CD4-positive, alpha-beta T cell treated with Interleukin-2 at 100 ng/mL for 4 hours (primary cell): Measurements from ENCODE around the gene DEFB132.
"Not testable (repeated sequence)": the region's sequence is repeated elsewhere in the genome, so short reads cannot be mapped to it uniquely, and the experiment has no call there.

Source experiments
- DNase-seq: peaks from one replicate; pipeline ENCODE4 v3.0.0-alpha.2; 2020; ENCODE audit warnings: low spot score

The DEFB132 gene, protein sequence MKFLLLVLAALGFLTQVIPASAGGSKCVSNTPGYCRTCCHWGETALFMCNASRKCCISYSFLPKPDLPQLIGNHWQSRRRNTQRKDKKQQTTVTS

DNA sequence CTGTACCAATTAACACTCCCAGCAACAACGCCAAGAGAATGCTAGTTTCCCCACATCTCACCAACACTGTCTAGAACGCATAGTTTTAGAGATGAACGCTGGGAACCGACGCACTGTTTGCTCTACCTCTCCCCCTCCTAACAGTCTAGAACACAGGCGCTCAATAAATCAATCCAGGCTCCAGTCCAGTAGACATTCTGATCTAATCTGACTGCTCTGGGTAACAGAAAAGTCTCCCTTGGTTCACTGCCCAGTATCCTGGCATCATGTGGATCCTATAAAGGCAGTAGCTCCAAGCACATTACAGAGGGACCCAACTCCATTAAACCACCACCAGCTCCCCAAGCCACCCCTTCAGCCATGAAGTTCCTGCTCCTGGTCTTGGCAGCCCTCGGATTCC lies at the start of gene DEFB132:
TSS of gene DEFB132 (plus strand) at position 306 of the 400 bp plus-strand sequence. CDS start at position 361, 55 bp downstream.
- DNase-seq: no peak

DNA sequence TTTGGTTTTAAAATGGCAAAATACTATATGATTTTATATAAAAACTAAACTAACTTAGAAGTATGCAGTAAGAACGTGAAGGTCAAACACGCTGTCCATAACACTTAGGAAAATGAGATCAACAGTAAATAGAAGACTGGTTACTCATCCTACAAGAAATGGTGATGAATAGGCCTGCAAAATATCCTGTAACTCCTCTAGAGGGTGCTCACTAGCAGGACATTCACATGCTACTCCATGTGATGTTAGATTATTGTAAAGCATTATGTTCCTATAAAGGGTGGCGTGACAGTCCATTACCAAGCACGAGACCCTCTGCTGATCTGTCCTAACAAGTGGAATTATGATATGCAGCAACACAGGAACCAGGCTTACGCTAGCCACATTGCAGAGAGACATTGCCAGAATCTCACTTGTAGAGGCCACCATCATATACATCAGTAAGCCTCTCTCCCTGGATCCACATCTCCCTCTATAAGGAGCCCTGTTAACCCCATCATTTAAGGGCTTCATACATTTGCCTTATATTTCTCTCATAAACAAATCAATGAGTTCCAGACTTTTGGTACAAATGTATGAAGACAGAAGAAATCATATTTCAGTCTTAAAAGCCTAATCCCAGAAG lies 48.5 kb upstream of the DEFB132 start:
- peak; percentile 54 for DNase-seq

DNA sequence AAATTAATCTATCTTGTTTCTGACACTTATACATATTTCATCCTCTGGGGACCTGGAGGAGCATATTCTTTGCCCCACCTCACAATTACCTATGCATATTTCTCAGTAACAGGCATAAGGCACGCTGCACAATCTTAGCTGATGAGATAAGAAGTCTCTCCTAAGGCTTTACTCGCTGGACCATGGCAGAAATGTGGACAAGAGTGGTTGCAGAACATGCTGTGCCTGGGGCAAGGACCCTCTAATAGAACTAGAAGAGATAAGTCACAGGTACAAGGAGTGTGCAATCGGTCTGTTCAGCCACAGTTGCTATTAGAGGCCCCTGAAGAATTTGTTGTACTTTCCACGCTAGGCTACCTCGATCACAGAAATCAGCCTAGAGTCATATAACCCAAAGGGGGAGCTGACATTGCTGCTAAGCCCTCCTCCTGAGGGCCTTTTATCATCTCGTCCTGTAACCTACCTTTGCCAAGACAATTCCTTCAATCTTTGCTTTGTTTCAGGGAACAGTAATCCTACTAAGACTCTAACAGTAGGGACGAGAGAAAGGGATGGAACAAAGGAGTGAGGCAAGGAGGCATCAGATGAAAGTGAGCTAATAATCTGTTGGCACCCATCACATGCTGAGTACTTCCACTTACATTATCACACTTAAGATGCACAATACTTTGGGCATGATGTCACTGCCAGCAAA lies 46.6 kb upstream of the DEFB132 start:
- no peak for DNase-seq

DNA sequence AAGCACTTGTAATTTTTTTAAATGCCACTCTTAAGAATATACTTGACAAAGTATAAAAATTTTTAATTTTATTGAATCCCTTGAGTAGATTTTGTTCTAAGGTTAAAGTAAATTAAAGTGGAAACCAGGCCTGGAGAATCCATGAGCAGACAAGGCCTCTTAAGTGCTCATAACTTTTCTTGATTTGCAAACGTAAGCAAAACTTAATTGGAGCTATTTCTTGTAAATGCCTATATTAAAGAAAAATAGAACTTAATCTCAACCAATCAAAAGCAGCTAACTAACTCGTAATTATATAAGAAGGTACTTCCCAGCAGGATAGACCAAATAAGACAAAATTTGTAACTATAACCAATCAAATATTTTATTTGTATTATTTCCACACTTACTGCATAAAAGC lies 43.1 kb upstream of the DEFB132 start:
- DNase-seq: no peak

DNA sequence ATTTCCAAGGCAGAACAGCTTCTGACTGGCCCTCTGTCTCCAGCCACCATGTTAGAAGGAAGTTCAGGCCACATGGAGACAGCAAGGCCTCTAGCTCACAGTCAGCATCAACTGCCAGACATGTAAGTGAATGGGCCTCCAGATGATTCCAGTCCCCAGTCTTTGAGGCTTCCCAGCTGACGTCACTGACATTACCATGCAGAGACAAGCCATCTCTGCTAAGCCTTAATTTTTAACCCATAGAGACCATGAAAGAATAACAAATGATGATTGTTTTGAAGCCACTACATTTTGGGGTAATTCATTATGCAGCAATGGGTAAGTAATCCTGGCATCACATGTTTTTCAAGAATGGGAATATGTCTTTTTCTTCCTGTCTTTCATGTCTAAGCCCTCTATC lies 41.7 kb upstream of the DEFB132 start:
- DNase-seq: no peak

DNA sequence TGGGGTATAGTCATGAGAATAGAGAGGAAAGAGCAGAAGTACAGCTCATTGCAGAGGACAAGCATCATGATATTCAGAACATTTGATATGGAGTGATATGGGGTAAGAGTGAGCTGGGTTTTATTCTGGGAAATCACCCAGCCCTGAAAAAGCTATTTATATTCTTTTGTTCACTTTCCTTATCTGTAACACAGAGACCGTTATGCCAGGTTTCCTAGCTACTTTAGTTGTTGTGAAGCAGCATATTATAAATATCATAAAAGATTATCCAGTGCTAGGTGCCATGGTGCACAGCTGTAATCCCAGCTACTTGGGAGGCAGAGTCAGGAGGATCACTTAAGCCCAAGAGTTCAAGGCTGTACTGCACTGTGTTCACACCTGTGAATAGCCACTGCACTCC lies 40.3 kb upstream of the DEFB132 start:
- no peak for DNase-seq

DNA sequence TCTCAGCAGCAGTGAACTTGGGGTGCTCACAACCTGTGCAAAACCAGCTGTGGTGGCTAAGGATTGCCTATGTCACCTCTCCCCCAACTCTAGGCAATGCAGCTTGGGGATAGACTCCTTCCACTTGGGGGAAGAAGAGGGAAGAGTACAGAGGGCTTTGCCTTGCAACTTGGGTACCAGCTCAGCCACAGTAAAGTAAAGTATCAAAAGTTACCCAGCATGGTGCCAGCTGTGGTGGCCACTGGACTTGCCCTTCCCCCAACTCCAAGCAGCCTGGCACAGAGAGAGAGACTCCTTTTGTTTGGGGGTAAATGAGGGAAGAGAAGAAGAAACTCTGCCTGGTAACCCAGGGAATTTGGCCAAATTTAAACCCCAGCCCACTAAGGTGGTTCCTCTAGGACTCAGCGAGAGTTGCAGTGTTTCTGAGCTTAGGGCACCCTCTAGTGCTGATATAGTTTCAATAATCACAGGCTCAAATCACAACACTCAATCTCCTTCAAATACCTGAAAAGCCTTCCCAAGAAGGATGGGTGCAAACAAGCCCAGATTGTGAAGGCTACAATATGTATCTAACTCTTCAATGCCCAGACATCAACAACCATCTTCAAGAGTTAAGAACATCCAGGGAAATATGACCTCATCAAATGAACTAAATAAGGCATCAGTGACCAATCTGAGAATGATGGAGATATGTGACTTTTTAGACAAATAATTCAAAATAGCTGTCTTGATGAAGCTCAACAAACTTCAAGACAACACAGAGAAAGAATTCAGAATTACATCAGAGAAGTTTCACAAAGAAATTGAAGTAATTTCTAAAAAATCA lies 38.0 kb upstream of the DEFB132 start:
- no peak for DNase-seq

DNA sequence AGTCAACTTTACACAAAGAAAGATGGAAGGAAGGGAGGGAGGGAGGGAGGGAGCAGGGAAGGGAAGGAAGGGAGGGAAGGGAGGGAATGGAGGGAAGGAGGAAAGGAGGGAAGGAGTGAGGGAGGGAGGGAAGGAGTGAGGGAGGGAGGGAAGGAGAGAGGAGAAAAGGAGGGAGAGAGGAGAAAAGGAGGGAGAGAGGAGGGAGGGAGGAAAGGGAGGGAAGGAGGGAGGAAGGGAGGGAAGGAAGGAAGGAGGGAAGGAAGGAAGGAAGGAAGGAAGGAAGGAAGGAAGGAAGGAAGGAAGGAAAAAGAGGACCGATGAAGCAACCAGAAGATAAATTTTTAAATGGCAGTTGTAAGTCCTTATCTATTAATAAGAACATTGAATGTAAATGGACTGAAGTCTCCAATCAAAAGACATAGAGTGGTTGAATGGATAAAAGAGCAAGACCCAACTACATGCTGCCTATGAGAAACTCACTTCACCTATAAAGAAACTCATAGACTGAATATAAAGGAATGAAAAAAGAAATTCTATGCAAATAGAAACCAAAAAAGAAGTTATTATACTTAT lies 36.2 kb upstream of the DEFB132 start:
- DNase-seq: no peak

DNA sequence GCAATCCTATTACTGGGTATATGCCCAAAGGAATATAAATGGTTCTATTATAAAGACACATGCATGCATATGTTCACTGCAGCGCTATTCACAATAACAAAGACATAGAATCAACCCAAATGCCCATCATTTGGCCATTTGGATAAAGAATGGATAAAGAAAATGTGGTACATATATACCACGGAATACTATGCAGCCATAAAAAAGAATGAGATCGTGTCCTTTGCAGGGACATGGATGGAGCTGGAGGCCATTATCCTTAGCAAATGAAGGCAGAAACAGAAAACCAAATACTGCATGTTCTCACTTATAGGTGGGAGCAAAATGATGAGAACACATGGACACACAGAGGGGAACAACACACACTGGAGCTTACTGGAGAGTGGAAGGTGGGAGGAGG lies 31.6 kb upstream of the DEFB132 start:
- DNase-seq: not testable (repeated sequence)

DNA sequence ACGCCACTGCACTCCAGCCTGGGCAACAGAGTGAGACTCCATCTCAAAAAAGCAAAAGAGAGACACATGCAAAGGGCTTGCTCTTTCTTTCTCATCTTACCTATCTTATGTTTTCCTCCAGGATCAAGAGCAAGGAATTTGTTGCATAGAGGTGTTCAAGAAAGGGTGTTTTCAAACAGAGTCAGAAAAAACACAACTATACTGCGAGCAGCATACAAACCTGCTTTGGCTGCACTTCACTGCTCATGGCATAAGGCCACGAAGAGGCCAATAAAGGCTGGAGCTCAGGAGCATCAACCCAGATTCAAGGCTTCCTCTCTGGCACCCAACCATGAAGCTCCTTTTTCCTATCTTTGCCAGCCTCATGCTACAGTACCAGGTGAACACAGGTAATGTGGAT lies 30.6 kb upstream of the DEFB132 start, which contains the start of gene DEFB129:
TSS of gene DEFB129 (plus strand) at position 301 of the 400 bp plus-strand sequence. CDS start at position 332, 31 bp downstream.
- no peak for DNase-seq

DNA sequence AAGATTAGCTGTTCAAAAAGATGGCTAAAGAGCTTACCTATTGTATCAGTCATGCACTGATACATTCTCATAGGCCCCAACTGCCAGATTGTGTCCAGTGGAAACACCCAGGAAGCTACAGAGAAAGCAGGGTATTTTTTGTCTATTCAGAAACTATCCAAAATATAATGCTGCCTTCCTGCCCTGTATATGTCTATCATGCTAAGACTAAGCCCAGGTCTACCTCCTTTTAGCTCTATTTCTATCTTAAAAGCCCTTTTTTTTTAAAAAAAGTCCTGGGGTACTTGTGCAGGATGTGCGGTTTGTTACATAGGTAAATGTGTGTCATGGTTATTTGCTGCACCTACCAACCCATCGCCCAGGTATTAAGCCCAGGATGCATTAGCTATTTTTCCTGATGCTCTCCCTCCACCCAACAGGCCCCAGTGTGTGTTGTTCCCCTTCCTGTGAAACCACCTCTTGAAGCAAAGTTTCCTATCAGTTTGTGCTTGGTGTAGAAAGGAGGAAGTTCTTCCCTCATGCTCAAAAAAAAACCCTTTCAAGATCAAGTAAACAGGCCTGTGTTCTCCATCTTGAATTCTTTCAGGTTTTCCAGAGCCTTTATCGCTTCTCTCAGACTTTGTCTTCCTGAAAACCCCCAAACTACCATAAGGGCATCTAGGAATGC lies 30.0 kb upstream of the DEFB132 start:
- no peak for DNase-seq

DNA sequence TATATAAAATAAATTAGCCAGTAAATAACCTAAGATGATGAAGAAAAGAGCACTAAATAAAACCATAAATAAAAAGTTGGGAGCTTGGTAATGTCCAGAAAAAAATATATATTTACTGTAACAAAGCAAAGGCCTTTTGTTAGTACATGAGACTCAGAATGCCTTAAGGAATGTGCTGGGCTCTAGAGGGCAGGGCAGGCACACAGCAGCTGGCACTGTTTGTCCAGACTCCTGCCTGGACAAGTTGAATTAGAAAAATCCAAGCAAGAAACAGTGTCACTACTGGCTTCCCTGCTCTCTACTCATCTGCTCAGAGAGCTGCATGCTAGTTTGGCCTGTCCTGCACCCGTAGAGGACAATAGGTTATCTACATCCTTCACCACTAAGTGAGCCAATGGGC lies 21.6 kb upstream of the DEFB132 start:
- DNase-seq: no peak

DNA sequence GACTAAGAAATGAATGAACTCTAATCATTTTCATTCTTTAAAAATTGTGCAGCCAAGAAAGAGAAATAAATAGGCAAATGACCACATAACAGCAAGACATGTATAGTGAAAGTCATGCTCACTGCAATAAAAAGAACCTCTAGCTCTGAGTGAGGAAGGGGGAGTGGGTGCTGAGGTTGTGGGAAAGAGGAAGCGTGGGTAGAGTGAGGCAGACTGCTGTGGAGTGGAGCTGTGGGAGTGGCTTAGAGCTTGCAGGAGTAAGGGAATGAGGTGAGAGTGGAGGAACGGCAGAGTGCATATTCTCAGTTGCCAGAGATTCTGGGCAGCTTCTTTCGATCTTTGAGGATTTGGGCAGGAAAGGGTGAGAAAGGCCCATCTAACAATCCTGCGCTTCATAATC lies 20.0 kb upstream of the DEFB132 start:
- no peak for DNase-seq

DNA sequence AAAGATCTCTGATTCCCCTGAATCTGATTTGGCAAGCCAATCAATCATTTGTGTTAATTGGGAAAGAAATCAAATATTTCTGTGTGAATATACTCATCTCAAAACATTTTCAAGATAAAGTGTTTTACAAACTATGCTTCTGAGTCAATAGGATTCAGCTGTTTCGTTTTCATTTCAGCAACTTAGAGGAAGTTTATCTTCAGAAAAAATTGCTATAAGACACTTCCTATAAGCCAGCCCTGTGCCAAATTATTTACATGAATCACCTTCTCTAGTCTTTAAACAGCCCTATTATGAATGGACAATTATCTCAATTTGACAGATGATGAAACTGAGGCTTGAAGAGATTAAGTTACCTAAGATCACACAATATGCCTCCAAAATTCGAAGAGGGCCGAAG lies 19.6 kb upstream of the DEFB132 start:
- no peak for DNase-seq

DNA sequence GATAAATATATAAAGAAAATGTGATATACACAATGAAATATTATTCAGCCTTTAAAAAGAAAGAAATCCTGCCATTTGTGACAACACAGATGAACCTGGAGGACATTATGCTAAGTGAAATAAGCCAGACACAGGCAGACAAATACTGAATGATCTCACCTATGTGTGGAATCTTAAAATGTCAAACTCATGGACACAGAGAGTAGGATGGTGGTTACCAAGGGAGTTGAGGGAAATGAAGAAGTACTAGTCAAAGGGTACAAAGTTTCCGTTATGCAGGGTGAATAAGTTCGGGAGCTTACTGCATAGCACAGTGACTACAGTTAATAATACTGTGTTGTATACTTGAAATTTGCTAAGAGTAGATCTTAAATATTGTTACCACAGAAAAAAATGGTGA lies 14.6 kb upstream of the DEFB132 start:
- DNase-seq: no peak

DNA sequence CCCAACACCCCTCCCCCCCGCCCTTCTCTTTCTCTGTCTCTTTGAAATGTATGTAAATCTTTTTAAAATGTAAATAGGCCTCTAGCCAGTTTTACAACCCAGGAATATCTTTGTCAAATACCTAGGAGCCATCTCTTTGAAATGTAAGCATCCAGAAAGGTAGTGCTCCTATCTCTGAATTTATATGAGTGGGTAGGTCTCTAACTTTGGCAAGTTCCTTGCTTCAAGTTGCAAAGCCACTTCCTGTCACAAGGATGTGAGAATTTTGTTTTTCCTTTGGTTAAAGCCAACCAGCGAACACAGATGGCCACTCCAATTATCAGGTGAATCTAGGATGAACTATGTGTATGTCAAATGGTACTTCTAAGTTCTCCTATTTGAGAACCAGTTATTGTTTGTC lies 6.2 kb upstream of the DEFB132 start:
- no peak for DNase-seq

DNA sequence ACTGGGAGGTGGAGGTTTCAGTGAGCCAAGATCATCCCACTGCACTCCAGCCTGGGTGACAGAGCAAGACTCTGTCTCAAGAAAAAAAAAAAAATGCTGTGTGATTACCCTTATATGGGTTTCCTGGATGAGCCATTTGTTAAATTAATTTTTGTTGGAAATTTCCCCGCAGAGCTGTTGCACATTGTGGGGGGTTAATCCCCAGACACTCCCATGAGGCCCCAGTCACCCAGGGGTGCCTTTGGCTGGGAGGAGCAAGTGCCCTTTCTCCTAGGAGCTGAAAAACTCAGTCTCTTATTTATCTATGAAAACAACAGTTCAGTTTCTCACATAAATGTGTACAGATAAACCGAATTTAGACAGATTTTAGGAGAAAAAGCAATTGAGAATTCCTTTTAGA lies 4.7 kb upstream of the DEFB132 start:
- DNase-seq: no peak

DNA sequence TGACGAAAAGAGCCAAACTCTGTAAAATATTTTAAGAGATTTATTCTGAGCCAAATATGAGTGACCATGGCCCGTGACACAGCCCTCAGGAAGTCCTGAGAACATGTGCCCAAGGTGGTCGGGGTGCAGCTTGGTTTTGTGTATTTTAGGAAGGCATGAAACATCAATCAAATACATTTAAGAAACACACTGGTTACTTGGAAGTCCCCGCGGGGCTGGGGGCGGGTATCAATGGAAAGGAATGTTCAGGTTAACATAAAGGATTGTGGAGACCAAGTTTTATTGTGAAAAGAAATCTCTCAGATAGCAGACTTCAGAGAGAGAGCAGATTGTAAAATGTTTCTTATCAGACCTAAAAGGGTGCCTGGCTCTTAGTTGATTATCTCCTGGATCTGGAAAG lies 4.1 kb upstream of the DEFB132 start:
- not testable (repeated sequence) for DNase-seq

DNA sequence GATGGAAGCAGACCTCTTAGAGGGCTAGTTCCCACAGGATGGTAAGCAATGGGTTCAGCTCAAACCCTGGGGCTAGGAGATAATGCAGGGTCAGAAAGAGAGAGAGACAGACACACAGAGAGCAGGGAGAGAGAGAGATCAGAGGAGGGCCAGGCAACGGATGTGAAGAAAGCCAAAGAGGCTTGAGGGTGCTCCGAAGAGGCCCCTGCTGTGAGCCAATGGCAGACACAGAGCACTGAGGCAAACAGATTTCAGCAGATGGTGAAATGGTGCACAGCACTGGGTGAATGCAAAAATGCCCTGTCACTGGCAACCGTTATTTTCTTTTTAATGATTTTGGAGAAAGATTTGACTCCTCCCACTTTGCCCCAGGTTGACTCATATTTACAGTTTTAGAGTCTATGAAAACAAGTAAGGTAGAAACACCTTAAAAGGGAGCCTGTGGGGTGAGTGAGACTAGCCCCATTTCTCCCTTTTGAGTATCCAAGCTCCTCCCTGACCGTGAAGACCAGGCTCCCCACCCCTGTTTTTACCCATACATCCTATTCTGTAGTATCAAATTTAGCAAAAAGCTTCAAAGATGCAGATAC lies 840 bp downstream of the DEFB132 start:
- no peak for DNase-seq

DNA sequence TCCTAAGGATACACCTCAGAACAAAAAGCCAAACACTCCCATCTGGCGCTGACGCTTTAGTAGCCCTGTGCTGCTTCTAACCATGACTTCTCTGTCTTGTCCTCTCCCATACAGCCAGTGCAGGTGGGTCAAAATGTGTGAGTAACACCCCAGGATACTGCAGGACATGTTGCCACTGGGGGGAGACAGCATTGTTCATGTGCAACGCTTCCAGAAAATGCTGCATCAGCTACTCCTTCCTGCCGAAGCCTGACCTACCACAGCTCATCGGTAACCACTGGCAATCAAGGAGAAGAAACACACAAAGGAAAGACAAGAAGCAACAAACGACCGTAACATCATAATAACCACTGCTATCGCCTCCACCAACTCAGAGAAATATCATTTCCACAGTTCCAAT lies 1.4 kb downstream of the DEFB132 start:
- no peak for DNase-seq

DNA sequence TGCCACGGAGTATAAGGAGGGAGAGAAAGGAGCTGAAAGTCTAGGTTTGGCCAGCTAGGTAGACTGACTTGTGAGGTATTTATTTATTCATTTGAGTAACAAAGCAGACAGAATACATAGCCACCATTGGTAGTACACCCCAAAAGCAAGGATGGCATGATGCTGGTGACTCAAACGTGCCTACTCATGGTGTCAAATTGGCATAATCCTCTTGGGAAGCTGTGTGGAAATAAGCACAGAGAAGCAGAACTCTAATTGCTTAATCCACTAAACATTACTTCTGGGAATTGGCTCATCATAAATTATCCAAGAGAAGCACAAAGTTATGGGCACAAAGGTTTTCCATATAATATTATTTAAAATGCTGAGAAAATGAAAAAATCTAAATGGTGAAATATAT lies 2.5 kb downstream of the DEFB132 start:
- no peak for DNase-seq

DNA sequence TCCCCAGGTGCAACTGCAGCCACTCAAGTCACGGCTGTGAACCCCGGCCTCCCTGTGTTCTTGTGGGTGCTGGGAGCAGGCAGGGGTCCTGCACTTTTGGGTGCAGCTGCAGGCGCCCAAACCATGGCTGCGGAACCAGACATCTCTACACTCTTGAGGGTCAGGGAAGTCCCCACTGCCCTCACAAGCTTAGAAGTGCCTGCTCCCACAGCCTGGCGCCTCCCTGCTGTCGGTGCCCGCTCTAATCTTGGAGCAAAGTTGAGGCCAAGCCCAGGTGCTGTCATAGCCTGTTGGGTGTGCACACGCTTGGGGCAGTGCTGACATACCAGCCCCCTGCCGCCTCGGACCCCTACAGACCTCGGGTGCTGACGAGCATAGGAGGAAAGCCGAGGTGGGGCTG lies 6.2 kb downstream of the DEFB132 start:
- DNase-seq: no peak
